Tibial nerve (tissue), 4 donors: Measurements from ENCODE around the gene KCTD2.

Experiments
- CTCF ChIP-seq, 5 experiments: fragments of 200-600 bp in 3 of 5; fragments of 450-650 bp in 2 of 5; sonication (generic) in 3 of 5; IDR thresholded peaks; one replicate each; pipeline ENCODE4 v1.5.1; 2016 to 2019; ENCODE audit warnings: antibody characterized with exemption in 5 of 5, mild to moderate bottlenecking in 3 of 5, moderate library complexity in 2 of 5
- EP300 ChIP-seq, 2 donors: sonication (generic); formaldehyde crosslinking; IDR thresholded peaks; one replicate each; pipeline ENCODE4 v1.6.1; 2017; ENCODE audit warnings: antibody characterized with exemption in 2 of 2, mild to moderate bottlenecking in 1 of 2
- POLR2A ChIP-seq, 2 donors: fragments of 450-650 bp; IDR thresholded peaks; one replicate each; pipeline ENCODE4 v1.6.1; 2017; ENCODE audit warnings: antibody characterized with exemption in 2 of 2, mild to moderate bottlenecking in 2 of 2, moderate library complexity in 2 of 2

- TF ChIP-seq CTCF (IDR thresholded peaks at IDR 0.05) (no peak), POLR2A (IDR thresholded peaks at IDR 0.05) (no peak), EP300 (IDR thresholded peaks at IDR 0.05) (no peak)
Measured at GRCh38 chr17:75003957-75004355, 43.1 kb upstream of the KCTD2 start.
